Glutamatergic neuron (in vitro differentiated cells): ENCODE results near the gene TSPAN1. TPM values are rescaled to one million over a fixed set of nuclear protein-coding genes. Genes with fewer than 3 reads are reported as not detected.

Source experiments
- DNase-seq: peaks from one replicate; pipeline ENCODE4 v3.0.0; 2022
- H3K27ac Mint-ChIP-seq: one replicate; pipeline ENCODE4 v1.8.0; 2020; ENCODE audit warnings: mild to moderate bottlenecking, mixed read lengths, inconsistent platforms; ENCODE audit not compliant: unreplicated experiment
- H3K27me3 Mint-ChIP-seq: one replicate; pipeline ENCODE4 v1.8.0; 2020; ENCODE audit warnings: mild to moderate bottlenecking, moderate library complexity, mixed read lengths, inconsistent platforms; ENCODE audit not compliant: unreplicated experiment
- H3K36me3 Mint-ChIP-seq: one replicate; pipeline ENCODE4 v1.8.0; 2020; ENCODE audit warnings: mild to moderate bottlenecking, mixed read lengths, inconsistent platforms; ENCODE audit not compliant: unreplicated experiment
- H3K4me1 Mint-ChIP-seq: one replicate; pipeline ENCODE4 v1.8.0; 2020; ENCODE audit warnings: mild to moderate bottlenecking, low read depth, mixed read lengths, inconsistent platforms; ENCODE audit not compliant: unreplicated experiment
- H3K4me3 Mint-ChIP-seq: one replicate; pipeline ENCODE4 v1.8.0; 2020; ENCODE audit warnings: mild to moderate bottlenecking, mixed read lengths, inconsistent platforms; ENCODE audit not compliant: unreplicated experiment
- H3K9me3 Mint-ChIP-seq: one replicate; pipeline ENCODE4 v1.8.0; 2020; ENCODE audit warnings: mild to moderate bottlenecking, moderate library complexity, mixed read lengths, inconsistent platforms; ENCODE audit not compliant: unreplicated experiment
- CTCF ChIP-seq: fragments of 200-600 bp; sonication (generic); IDR thresholded peaks from one replicate; pipeline ENCODE4 v1.5.0; 2021; ENCODE audit not compliant: partially characterized antibody, unreplicated experiment
- total RNA-seq: library from RNA; stranded (reverse); fragmentation: NEBNext Ultra II Directional; extraction: Animal tissue kit (Norgen Biotek cat#: 25700); gene quantifications from one replicate; pipeline ENCODE4 v1.2.1, GENCODE V29; 2021; ENCODE audit not compliant: unreplicated experiment

Gene TSPAN1
- total RNA-seq, 1 donor from 2014 or later: 2.3 TPM

GRCh38 chr1:46191033-46191701 is 16.3 kb downstream of the TSPAN1 start:
- Mint-ChIP-seq H3K4me1 (no peaks in the 10 kb centered on the region), H3K27me3 (peaks cover 4% of the 10 kb centered on the region), H3K27ac (peak overlapping the region; percentile 33), H3K9me3 (peaks cover 4% of the 10 kb centered on the region), H3K4me3 (no peak overlapping the region), H3K36me3 (peaks cover 5% of the 10 kb centered on the region)
- no peak for DNase-seq
- TF ChIP-seq CTCF: no peak

GRCh38 chr1:46192171-46192570 is 17.3 kb downstream of the TSPAN1 start:
- Mint-ChIP-seq H3K4me3 (no peak overlapping the region), H3K27me3 (peaks cover 5% of the 10 kb centered on the region), H3K27ac (no peak overlapping the region), H3K9me3 (peaks cover 4% of the 10 kb centered on the region), H3K4me1 (no peaks in the 10 kb centered on the region), H3K36me3 (peaks cover 5% of the 10 kb centered on the region)
- no peak for DNase-seq
- no peak for TF ChIP-seq CTCF

GRCh38 chr1:46193285-46193684 is 18.4 kb downstream of the TSPAN1 start:
- H3K27ac Mint-ChIP-seq: no peak overlapping the region
- no peaks in the 10 kb centered on the region for H3K4me1 Mint-ChIP-seq
- TF ChIP-seq CTCF: no peak
- peaks cover 5% of the 10 kb centered on the region for H3K36me3 Mint-ChIP-seq
- H3K4me3 Mint-ChIP-seq: no peak overlapping the region
- no peak for DNase-seq
- peaks cover 5% of the 10 kb centered on the region for H3K27me3 Mint-ChIP-seq
- H3K9me3 Mint-ChIP-seq: no peaks in the 10 kb centered on the region

- Mint-ChIP-seq H3K4me3 (no peak overlapping the region), H3K27me3 (peaks cover 5% of the 10 kb centered on the region), H3K27ac (no peak overlapping the region), H3K9me3 (no peaks in the 10 kb centered on the region), H3K36me3 (peaks cover 5% of the 10 kb centered on the region), H3K4me1 (no peaks in the 10 kb centered on the region)
- TF ChIP-seq CTCF: no peak
- DNase-seq: no peak
Measured at GRCh38 chr1:46193984-46194570, 19.2 kb downstream of the TSPAN1 start.

- no peaks in the 10 kb centered on the region for H3K9me3 Mint-ChIP-seq
- H3K36me3 Mint-ChIP-seq: no peaks in the 10 kb centered on the region
- no peak for DNase-seq
- TF ChIP-seq CTCF: no peak
- H3K27me3 Mint-ChIP-seq: peaks cover 5% of the 10 kb centered on the region
- no peak overlapping the region for H3K27ac Mint-ChIP-seq
- no peaks in the 10 kb centered on the region for H3K4me1 Mint-ChIP-seq
- H3K4me3 Mint-ChIP-seq: no peak overlapping the region
Measured at GRCh38 chr1:46194641-46195193, 19.8 kb downstream of the TSPAN1 start.
